HG02852 (cell line): ENCODE results near the gene STK11.
A peak's percentile ranks its signal among the peaks of the same experiment; 100 is the strongest.

Experiments used
- ATAC-seq: cut with Tn5 transposase; IDR thresholded peaks from one replicate; pipeline ENCODE4 v1.9.1; 2021; ENCODE audit warnings: mild to moderate bottlenecking, moderate library complexity; ENCODE audit not compliant: unreplicated experiment

STK11 gene

DNA sequence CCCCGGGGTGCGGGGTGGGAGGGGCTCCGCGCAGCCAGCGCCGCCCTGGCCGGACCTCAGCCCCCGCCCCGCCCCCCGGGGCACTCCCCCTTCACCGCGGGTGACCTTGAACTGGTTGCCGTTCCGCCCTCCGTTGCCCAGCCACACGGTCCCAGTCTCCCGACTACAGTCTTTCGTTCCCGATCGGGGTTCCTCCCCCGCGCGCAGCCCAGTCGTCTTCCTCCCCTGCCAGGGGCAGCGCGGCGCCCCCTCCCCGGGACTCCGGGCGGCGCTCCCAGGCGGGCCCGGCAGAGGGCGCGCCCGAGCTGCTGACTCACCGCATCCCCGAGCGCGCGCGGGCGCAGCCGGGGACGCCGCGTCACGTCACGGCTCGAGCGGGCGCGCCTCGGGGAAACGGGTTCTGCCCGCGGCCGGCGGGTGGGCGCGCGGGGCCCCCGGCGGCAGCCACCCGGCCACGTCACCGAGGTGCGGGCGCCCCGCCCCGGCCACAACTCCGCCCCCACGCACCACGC lies 43.3 kb downstream of the STK11 start:
- ATAC-seq = peak; percentile 34

DNA sequence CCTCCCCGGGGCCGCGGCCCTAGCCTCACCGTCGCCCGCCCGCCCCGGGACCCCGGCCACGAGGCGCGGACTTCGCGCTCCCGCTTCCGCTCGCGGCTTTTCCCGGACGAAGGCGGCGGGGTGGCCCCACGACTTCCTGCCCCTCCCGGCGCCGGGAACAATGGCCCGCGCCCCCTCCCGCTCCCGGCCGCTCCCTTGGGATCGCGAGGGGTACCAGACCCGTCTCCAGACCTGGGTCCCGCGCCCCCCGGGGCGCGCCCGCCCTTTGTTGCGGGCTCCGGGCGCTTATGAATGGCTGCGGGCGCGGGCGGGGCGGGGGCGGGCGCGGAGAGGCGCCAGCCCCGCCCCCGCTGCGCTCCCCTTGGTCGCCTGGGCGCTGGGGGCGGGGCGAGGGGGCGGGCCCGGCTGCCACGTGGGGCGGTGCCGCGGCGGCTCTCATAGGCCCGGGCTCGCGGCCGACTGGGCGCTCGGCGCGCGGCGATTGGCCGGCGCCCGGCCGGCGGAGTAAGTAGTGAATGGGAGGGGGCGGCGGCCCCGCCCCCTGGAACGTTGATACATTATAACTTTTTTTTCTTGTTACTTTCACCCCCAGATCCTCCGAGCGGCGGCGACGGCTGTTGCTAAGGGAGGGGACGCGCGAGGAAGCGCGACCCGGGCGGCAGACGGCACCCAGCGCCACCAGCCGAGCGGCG lies 43.9 kb downstream of the STK11 start:
- ATAC-seq = peak; percentile 41

DNA sequence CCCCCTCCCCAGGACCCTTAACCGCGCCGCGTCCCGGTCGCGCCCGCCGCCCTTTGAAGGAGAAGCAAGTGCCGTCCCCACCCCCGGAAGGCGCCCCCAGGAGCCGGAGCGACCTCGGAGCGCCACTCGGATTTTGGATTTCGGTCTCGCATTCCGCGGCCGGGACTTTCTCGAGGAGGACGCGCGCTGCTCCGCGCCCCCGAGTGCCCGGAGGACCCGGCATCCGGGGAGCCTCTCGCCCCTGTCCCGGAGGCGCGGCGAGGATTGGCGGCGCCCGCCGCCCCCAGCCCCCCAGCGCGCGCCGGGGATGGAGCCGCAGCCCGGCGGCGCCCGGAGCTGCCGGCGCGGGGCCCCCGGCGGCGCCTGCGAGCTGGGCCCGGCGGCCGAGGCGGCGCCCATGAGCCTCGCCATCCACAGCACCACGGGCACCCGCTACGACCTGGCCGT lies 44.4 kb downstream of the STK11 start:
- no peak for ATAC-seq

DNA sequence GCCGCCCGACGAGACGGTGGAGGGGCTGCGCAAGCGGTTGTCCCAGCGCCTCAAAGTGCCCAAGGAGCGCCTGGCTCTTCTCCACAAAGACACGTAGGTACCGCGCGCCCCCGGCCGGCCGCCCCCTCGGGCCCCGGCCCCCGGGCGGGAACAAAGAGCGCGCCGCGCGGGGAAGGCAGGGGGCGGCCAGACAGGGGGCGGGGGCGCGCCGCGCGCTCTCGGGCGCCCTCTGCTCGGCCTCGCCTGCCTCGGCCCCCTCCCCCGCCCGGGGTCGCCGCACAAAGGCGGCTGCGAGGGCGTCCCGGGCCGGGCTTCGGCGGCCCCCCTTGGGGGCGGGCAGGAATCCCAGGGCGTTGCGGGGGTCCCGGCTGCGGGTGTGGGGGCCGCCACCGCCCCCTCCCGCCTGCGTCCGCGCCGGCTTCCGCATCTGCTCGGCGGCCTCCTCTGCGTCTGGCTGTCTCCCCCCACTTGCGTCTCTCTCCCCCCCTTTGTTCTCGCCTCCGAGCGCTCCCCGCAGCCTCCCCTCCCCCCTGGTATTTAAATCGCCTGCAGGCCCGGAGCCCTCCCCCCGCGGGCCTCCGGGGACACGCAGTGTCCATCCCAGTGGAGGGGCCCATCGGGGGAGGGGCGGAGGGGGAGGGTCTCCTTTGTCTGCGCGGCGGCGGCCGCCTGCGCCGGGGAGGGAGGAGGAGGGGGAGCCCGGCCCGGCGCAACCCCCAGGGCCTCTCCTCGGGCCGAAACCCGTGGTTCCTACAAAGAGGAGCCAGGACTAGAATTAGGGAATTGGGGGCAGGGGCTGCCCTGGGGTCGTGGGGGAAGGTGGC lies 45.1 kb downstream of the STK11 start:
- ATAC-seq = no peak

DNA sequence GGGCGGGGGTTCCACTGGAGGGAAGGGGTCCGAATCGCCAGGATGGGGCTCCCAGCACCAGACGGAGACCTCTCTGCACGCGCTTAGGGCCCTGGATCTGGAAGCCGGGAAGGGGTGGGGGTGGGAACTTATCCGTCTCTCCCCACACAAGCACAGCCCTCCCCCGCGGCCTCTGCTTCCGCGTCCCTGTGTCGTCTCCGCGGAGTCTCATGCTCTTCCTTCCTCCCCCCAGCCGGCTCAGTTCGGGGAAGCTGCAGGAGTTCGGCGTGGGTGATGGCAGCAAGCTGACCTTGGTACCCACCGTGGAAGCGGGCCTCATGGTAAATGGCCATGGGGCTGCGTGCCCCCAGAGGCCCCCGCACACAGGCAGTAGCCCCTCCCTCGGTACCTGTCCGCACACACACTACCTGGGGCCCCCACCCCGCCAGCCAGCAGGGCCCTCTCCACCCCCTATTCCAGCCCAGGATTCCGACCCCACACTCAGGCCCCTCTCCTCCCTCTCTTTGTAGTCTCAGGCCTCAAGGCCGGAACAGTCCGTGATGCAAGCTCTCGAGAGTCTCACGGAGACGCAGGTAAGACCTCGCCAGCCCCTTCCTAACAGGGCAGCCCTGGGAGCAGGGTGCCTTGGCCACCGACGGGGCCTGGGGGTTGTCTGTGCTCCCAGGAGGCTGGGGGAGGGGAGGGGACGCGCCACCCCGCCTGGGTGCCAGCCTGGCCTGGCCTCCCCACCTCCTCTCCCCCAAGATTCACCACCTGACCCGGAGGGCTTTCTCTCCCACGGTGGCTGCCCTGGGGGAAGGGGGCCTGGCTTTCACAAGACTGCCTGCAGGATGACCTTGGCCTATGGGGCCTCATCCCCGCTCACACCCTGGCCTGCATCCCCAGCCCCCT lies 46.0 kb downstream of the STK11 start:
- ATAC-seq = no peak

DNA sequence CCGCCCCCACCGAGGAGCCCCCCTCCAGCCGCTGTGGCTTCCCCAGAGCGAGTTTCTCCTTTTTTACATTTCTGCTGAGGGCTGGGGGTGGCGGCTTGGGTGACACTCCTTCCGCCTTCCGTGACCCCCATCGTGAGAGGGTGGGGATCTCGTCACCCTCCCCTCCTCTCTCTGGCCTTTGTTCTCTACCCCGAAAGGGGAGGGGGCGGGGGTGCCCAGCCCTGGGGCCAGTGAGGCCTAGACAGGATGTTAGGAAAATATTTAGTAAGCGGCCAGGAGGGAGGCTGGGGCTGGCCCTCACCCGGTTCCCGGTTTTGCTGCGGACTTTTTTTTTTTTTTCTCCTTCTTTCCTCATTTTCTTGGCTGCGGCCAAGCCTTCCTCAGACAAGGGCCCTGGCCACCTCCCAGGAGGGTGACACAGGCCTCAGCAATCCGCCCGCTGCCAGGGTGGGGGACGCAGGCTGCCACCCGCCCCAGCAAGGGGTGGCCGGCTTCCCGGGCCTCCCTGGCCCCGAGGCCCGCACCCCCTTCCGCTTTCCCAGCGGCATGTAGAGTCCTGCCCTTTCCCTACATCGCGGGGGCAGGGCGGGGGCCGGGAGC lies 46.7 kb downstream of the STK11 start:
- no peak for ATAC-seq

DNA sequence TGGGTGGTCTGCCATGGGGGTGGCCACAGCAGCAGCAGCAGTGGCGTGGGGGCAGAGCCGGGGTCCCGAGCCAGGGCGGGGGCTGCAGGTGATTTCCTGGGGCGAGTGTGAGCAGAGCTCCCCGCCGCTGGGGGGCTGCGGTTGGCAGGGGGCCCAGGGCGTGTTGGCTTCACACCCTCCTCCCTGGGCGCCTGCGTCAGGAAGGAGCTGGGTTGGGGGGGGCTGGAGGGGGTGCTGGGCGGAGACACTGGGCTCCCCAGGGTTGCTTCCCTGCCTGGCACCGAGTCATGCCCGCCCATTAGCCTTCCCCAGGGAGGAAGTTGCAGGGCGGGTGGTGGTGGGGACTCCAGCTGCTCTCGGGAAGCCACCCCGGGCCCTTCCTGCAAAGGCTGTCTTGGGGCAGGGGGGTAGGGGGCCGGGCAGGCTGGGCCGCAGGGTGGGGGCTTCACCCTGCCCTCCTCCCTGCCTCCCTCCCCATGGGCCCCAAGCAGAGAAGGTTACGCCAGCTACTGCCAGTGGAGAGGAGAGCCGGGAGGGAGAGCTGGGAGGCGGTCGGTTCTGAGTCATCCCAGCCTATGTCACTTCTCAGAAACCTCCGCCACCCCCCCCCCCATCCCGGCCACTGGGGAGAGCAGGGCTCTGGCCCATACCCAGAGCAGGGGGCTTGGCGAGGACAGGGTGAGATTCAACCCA lies 47.4 kb downstream of the STK11 start:
- no peak for ATAC-seq

DNA sequence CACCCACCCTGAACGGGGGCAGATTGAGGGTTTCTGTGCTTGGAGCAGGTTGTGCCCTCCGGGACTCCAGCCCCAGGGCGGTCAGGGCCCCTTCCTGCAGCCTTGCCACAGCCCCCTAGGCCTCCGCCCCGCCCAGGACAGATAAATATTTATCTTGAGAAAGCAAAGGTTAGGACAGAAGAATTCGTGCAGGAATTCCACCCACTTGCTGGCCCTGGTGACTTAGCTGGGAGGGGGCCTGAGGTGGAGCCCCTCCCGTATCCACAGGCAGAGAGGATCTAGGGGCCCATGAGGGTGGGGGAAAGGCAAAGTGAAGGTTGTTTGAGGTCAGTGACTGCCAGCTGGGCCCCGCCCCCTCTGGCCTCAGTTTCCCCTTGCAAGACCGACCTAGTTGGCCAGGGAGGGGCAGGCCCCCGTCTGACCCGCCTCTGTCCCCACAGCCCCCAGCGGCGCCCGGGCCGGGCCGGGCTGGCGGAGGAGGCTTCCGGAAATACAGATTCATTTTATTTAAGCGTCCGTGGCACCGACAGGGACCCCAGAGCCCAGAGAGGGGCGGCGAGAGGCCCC lies 48.0 kb downstream of the STK11 start:
- ATAC-seq = no peak

DNA sequence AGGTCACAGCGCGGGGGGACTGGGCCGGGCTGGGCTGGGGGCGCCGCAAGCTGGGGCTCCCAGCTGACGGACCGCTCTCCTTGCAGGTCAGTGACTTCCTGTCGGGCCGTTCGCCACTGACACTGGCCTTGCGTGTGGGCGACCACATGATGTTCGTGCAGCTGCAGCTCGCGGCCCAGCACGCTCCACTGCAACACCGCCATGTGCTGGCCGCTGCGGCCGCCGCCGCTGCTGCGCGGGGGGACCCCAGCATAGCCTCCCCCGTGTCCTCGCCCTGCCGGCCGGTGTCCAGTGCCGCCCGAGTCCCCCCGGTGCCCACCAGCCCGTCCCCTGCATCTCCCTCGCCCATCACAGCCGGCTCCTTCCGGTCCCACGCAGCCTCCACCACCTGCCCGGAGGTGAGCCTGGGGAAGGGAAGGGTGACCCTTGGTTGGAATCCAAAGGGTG lies 48.5 kb downstream of the STK11 start:
- ATAC-seq = no peak

DNA sequence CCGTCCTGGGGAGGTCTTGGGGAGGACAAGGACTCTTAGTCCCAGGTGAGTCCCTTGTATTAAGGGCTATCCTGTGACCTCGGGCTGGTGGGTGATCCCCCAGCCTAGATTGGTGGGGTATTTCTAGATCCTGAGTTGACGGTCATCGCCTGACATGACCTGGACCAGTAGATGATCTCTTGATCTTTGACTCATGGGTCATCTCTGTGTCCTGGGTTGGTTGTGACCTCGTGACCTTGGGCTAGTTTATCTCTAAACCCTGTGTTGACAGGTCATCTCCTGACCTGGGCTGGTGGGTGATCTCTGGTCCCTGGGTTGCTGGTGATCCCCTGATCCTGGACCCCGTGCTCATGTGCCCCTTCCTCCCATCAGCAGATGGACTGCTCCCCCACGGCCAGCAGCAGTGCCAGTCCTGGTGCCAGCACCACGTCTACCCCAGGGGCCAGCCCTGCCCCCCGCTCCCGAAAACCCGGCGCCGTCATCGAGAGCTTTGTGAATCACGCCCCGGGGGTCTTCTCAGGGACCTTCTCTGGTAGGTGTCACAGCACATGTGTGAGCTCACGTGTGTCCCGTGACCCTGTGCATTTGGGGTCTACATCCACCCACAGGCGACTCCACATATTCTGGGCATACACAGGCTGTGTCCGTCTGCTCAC lies 49.1 kb downstream of the STK11 start:
- ATAC-seq = no peak

DNA sequence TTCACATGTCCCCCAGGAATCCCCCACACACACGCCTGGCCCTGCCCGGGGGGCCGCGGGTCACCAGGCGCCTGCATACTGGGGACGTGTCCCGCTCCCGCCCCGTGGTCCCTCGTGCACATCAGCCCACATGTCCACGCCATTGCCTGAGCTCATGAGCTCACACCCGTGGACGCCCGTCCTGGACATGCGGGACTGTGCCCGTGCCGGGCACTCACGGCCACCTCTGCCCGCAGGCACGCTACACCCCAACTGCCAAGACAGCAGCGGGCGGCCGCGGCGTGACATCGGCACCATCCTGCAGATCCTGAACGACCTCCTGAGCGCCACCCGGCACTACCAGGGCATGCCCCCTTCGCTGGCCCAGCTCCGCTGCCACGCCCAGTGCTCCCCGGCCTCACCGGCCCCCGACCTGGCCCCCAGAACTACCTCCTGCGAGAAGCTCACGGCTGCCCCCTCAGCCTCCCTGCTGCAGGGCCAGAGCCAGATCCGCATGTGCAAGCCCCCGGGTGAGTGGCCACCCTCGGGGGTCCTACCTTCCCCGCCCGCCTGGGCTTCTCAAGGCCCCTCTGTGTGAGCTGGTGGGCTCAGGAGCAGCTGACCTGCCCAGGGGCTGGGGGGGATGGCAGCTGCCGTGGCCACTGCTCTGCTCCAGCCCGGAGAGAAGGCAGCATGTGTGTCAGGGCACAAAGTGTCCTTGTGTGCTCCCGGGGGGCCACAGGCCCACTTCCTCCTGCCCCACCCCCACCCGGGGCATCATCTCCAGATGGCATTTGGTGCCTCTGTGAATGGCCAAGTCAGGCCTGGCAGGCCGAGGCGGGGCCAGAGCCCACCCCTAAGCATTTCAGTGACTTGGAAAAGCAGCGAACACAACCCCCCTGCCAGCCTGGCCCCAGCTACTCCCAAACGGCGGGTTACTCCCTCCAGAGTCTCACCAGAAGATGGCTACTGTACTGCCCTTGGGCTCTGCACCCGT lies 49.9 kb downstream of the STK11 start:
- no peak for ATAC-seq

DNA sequence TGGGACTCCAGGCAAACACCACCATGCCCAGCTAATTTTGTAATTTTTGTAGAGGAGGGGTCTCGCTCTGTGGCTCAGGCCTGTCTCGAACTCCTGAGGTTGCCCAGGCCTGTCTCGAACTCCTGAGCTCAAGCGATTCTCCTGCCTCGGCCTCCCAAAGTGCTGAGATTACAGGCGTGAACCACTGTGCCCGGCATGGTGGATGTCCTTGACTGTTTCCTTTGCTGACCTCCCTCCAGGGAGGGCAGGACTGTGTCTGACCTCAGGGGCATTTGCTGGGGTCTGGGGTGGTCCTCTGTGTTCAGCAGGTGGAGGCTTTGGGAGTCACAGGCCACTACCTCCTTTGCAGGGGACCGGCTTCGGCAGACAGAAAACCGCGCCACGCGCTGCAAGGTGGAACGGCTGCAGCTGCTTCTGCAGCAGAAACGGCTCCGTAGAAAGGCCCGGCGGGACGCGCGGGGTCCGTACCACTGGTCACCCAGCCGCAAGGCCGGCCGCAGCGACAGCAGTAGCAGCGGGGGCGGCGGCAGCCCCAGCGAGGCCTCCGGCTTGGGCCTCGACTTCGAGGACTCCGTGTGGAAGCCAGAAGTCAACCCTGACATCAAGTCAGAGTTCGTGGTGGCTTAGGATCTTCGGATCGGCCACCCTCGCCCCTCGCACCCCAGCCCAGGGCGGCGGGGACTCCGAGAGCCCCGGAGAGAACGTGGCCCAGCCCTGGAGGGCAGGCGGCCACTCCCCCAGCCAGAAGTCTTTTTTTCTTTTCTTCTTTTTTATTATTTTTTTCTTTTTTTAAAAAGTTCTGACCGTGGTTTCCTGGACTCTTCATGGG lies 51.3 kb downstream of the STK11 start:
- ATAC-seq = no peak

DNA sequence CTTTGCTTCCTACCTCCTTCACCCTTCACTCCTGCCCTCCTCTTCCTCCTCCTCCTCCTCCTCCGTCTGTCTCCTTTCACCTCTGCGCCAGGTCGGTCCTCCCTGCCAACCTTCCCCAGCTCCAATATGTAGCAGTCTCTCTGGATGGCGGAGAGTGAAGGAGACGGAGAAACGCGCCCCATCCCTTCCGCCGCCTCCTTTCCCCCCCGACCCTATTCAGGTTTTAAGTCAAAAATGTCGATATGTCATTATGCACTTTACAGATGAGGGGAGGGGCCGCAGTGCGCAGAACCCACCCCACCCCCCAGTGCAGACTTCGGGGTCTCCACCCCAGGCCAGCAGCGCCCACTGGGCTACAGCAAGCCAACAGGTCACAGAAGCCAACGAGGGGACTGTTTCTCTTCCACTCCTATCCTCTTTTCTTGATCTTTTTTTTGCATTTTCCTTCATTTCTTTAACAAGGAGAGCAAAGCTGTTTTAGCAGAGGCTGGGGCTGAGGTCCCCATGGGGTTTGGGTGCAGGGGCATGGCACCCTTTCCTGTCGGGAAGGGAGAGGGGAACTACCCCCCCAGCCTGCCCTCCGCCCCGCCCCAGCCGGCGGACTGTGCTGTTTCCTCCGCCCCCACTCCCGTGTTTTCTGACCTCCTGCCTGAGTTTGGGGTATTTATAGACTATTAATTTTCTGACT lies 52.0 kb downstream of the STK11 start:
- no peak for ATAC-seq

DNA sequence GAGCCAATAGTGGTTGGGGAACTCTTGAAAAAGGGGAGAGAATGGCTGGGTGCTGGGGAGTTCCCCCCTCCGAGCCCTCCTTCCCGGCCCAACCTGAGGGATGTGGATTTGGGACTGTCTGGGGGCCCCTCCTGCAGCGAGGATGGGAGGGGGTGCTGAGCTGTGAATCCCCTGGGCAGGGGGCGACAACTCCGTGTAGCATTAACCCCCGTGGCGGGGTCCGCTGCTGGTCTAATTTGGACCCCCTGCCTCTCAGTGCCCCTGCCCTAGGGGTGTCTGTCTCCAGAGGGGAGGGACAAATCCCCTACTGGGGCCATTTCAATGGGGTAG lies 52.5 kb downstream of the STK11 start:
- no peak for ATAC-seq

DNA sequence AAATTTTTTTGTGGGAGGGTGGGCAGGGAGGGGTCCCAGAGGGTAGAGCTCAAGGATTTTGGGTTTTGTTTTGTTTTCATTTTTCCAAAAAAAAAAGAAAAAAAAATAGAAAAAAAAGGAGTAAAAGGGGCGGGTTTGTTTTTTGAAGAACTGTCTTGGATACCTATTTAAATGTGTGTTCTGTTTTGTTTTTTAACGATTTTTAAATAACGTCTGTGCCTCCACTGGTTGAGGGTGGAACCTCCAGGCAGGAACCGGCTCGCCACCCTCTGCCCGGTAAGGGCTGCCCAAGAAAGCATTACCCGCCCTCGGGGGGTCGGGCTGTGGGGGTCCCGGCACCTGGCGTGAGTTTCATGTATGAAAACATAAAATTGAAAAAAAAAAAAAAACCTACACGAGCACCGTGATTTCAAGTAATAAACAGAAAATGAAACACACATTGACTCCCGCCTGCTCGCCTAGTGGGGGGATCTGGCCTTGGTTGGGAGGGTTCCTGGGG lies 53.2 kb downstream of the STK11 start:
- no peak for ATAC-seq

DNA sequence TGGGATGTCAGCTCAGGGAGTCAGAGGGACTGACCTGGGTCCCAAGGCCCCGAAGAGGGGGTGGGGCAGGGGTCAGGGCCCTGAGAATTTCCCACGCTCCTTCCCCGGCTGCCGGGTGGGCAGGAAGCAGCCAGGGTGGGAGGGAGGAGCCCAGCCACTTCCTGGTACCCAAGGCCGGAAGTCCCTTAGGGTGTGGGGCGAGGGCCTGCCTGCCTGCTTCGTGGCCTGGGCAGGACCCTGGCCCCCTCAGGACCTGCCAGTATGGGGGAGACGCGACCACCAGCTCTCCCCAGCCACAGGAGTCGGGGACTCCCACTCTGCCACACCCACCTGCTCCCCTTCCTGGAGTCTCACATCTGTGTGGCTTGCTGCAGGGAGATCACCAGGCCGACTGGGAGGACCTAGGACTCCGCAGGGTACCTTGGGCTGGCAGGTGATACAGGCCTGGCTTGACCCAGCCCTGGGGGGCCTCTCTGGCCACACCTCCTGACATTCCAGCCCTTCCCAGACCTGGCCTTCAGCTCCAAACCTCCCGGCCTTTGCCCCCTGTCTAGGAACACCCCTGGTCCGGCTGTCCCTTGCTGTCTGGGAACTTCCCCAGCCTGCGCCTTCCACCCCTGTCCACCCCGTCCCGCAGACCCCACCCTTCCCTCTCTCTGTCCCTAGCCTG lies 53.8 kb downstream of the STK11 start:
- ATAC-seq = no peak
